HFF-Myc (cell line): ENCODE results near the gene FHL1.
"Not testable (repeated sequence)": the region's sequence is repeated elsewhere in the genome, so short reads cannot be mapped to it uniquely, and the experiment has no call there.

ENCODE experiments used
- DNase-seq: peaks from one replicate; pipeline ENCODE4 v3.0.0-alpha.2; 2011; ENCODE audit warnings: low read depth; ENCODE audit errors: extremely low read depth
- H3K4me3 ChIP-seq: replicated peaks from 2 replicates; pipeline ENCODE4 v1.5.1; 2011; ENCODE audit warnings: low read depth, mild to moderate bottlenecking, control low read depth, low read length
- TF ChIP-seq, protein P1 (sequence below): IDR thresholded peaks from 2 replicates; pipeline ENCODE4 v1.5.1; 2012; ENCODE audit warnings: mild to moderate bottlenecking, low read depth, low read length, control low read depth; ENCODE audit errors: missing control alignments

FHL1 gene

DNA sequence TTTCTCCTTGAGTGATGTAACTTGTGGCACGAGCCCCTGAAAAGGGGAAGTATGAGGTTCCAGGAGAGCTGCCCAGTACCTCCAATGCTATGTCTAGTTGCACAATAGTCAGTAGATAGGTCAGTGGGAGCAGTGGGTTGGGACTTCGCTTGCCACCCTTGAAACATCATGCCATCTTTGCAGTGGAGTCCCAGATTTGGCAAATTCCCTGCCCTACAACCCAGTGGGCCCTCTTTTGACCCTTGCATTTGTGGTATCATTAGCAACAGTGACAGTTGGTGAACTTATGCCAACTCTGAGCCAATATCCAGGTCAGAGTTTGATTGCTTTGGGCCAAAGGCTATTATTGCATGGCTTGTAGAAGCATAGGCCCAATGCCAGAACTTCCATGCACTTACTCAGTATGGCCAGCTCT, 12.3 kb downstream of the FHL1 start:
- TF ChIP-seq, protein P1, sequence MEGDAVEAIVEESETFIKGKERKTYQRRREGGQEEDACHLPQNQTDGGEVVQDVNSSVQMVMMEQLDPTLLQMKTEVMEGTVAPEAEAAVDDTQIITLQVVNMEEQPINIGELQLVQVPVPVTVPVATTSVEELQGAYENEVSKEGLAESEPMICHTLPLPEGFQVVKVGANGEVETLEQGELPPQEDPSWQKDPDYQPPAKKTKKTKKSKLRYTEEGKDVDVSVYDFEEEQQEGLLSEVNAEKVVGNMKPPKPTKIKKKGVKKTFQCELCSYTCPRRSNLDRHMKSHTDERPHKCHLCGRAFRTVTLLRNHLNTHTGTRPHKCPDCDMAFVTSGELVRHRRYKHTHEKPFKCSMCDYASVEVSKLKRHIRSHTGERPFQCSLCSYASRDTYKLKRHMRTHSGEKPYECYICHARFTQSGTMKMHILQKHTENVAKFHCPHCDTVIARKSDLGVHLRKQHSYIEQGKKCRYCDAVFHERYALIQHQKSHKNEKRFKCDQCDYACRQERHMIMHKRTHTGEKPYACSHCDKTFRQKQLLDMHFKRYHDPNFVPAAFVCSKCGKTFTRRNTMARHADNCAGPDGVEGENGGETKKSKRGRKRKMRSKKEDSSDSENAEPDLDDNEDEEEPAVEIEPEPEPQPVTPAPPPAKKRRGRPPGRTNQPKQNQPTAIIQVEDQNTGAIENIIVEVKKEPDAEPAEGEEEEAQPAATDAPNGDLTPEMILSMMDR = no peak
- no peak for DNase-seq
- no peak overlapping the region for H3K4me3 ChIP-seq

DNA sequence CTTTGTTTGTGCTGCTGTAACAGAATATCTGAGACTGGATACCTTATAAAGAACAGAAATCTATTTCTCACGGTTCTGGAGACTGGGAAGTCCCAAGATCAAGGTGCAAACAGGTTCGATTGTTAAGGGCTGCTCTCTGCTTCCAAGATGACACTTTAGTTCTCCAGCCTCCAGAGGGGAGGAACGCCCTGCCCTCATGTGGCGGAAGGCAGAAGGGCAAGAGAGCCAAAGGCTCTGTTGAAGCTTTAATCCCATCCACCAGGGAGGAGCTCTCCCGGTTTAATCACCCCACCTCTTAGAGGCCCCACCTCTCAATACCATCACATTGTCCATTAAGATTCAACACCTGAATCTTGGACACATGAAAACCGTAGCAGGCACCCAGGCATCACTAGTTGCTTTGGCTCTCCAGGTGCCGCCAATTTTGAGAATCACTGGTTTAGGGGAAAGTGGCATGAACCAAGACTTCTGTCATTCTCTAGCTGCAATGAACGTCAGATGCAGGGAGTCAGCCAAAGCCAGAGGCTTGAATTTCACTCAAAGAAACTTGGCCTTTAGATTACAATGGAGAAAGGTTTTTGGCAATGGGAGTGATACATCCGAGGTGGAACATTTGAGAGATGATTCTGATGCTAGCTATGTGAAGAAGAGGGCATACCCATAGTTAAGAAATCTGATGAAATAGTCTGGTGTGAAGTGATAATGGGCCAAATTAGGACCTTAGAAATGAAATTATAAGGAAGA, 15.7 kb downstream of the FHL1 start:
- TF ChIP-seq, protein P1 = peak; percentile 68
- no peak for DNase-seq
- no peak overlapping the region for H3K4me3 ChIP-seq

DNA sequence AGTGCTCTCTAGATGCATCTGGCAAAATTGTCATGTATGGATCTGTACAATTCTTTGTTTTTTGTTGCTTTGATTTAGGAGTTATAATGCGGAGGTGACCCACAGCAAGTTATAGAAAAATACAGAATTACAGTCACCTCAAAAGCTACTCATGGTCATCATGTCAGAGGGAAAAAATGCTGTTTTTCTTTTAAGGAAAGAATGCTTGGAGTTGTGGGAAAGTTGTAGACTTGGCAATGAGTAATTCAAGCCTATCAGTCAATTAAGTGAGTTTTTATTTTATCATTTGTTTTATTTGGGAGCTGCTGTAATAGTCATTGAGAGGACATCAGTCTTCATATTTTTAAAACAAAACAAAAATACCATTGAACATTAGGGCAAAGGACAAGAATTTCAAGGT, 16.4 kb downstream of the FHL1 start:
- H3K4me3 ChIP-seq = no peak overlapping the region
- TF ChIP-seq, protein P1 = no peak
- no peak for DNase-seq

- H3K4me3 ChIP-seq = no peak overlapping the region
- TF ChIP-seq, protein P1 = no peak
- DNase-seq = no peak
Observed at GRCh38 chrX:136165406-136165805, 18.1 kb downstream of the FHL1 start.

GRCh38 chrX:136166221-136166855, 19.0 kb downstream of the FHL1 start:
- H3K4me3 ChIP-seq = no peak overlapping the region
- TF ChIP-seq, protein P1 = peak; percentile 30
- DNase-seq = no peak

DNA sequence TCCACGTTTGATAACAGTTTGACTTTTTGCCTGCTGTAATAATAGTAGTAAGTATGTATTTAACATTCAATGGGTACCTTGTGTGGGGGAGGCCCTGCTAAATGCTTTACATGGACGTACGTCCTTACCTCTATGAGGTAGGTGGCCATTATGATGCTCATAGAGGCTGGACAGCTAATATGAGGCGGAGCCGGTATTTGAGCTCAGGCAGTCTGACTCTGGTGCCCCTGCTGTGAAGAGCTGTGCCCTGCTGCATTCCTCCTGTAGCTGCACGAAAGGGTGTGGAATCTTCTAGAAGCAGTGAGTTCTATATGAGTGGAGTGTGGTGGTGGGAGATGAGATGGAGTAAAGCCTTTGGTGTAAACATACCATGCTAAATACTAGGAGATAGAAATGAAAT, 20.7 kb downstream of the FHL1 start:
- not testable (repeated sequence) for H3K4me3 ChIP-seq, DNase-seq

DNA sequence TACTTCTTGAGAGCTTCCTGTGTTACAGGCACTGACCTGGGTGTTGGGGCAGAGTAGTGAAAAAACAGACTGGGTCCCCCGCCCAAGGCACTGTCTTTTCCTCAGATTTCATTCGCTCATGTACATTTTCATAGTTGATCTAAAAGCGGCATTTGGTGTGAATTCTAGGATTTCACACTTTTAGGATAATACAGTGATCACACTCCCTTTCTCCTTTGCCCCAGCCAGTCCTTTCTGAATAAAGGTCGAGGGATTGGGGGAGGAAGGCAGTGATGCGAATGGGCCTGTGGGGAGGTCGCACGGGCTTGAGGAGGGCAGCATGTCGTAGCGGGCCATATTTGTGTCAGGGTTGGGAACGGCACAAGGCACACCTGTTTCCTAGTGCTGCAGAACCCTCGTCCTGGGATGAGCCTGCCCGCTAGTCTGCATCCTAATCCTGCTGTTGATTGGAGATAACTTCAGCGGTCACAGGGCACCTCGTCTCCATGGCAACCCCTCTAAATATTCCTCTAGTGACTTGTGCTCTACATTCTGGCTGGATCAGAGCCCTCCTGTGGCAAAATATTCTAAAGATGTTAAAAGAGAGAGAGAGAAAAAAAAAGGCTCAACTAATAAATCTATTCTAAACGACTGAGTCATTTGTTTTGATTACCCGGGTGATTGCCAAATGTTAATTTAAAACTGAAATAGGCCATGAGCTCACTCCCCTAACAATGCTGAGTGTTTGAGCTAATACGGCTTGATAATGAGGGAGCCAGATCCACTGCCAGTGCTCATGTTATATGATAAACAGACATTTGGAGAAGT, 21.8 kb downstream of the FHL1 start:
- DNase-seq = peak; percentile 90
- TF ChIP-seq, protein P1 = no peak
- no peak overlapping the region for H3K4me3 ChIP-seq
